Activated naive CD4-positive, alpha-beta T cell treated with anti-CD3 and anti-CD28 coated beads for 36 hours (primary cell): ENCODE results near the gene PAGE2. TPM values are rescaled to one million over a fixed set of nuclear protein-coding genes. Genes with fewer than 3 reads are reported as not detected.
"Not testable (repeated sequence)": the region's sequence is repeated elsewhere in the genome, so short reads cannot be mapped to it uniquely, and the experiment has no call there.

Experiments used
- CTCF ChIA-PET: fragments of 350-600 bp; sonication (Branson Sonifier 250); formaldehyde crosslinking; loops from one replicate; lab custom pipeline; 2021; ENCODE audit warnings: antibody characterized with exemption; lab: Charles Lee
- DNase-seq: peaks from one replicate; pipeline ENCODE4 v3.0.0-alpha.2; 2020
- H3K27ac Mint-ChIP-seq: one replicate; pipeline ENCODE4 v1.8.0; 2021; ENCODE audit warnings: mild to moderate bottlenecking, mixed read lengths
- H3K27me3 Mint-ChIP-seq: one replicate; pipeline ENCODE4 v1.8.0; 2021; ENCODE audit warnings: low read depth, mixed read lengths
- H3K36me3 Mint-ChIP-seq: one replicate; pipeline ENCODE4 v1.8.0; 2021; ENCODE audit warnings: low read depth, mixed read lengths
- H3K4me1 Mint-ChIP-seq: one replicate; pipeline ENCODE4 v1.8.0; 2021; ENCODE audit warnings: low read depth, mixed read lengths
- H3K4me3 Mint-ChIP-seq: one replicate; pipeline ENCODE4 v1.8.0; 2021; ENCODE audit warnings: mild to moderate bottlenecking, moderate library complexity, mixed read lengths
- H3K9me3 Mint-ChIP-seq: one replicate; pipeline ENCODE4 v1.8.0; 2021; ENCODE audit warnings: mixed read lengths
- intact Hi-C: fragments of 100-400 bp; cut with micrococcal nuclease; formaldehyde crosslinking; loops from one replicate; pipeline ENCODE4 v1.15.1; 2023
- total RNA-seq, 2 experiments: library from RNA; stranded (reverse); gene quantifications; one replicate each; pipeline ENCODE4 v1.2.3, GENCODE V29; 2021

Gene PAGE2, protein sequence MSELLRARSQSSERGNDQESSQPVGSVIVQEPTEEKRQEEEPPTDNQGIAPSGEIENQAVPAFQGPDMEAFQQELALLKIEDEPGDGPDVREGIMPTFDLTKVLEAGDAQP
- not detected for total RNA-seq

DNA sequence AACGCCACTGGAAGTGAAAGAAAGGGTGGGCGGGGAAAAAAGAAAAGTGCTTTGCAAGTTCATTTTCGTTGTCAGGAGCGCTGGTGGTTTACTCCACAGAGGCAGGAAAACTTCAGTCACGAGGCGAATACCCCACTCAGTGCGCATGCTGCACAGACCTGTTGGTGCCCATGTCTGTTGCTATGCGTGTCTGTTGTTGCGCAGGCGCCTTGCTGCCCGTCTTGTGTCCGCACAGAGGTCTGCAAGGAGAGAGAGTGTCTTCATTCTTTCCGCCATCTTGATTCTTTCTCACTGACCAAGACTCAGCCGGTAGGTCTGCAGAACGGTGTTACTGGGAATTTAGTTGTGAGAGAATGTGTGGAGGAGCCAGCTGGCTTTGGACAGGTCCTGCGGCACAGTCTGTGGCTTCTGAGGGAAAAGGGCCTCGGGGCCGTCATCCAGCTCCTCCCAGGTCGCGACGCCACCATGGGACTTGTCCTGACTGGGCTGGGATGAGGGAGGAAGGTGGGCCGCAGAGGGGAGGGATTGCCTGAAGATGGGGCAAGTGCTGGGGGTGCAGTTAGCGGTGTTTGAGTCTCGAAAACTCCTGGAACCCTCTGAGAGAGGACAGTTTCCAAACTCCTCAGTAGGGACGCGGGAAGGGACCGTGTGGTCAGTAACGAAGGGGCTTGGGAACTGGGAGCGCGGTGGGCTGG is at the start of gene PAGE2:
PAGE2 (plus strand) TSS at position 224 of the 695 bp plus-strand sequence. CDS start 1,003 bp downstream, outside the sequence.
- no peak for DNase-seq
- Mint-ChIP-seq H3K27me3 (no peaks in the 10 kb centered on the region), H3K9me3 (no peaks in the 10 kb centered on the region), H3K27ac (no peak within 1 kb of the TSS), H3K4me1 (no peaks in the 10 kb centered on the region), H3K36me3 (no peaks in the 10 kb centered on the region), H3K4me3 (no peak within 1 kb of the TSS)
- CTCF ChIA-PET, result no interaction called here
- intact Hi-C loops, result no loop called here

DNA sequence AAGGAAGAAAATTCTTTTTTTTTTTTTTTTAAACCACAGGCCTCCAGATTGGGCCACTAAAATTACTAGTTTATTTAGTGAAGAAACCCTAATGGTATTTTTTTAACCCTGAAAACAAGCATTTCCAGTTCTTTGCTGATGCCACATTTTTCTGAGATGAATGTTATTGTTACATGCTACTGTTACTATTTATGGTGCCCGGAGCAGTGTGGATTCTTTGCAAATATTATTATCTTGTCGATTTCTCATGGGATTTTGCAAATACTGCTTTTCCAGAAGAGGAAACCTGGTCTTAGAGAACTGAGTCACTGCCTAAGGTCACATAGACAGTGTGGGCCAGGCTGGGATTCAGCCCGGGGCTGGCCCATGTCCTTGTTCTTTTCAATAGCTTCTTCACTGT is 49.3 kb upstream of the PAGE2 start:
- Mint-ChIP-seq H3K4me3 (no peak overlapping the region), H3K4me1 (no peaks in the 10 kb centered on the region), H3K36me3 (no peaks in the 10 kb centered on the region), H3K27ac (no peak overlapping the region), H3K27me3 (no peaks in the 10 kb centered on the region), H3K9me3 (no peaks in the 10 kb centered on the region)
- intact Hi-C loops, result no loop called here
- DNase-seq, result no peak
- CTCF ChIA-PET, result no interaction called here

DNA sequence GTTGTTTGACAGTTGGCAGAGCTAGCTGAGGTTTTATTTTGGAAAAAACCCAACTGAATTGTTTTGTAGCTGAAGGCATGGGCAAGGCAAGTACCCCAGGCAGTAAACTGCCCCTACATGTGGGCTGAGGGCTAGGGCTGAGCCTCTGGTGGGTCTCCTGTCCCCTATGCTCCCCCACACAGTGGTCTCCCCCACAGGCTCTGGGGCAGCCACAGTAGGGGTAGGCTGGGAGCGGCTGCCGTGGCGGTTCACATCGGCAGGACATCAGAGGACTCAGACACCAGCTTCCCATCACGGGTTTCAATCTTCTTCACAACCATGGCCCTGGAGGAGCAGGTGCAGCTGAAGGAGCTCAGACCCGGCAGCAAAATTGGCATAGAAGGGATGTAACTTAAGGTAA is 47.3 kb upstream of the PAGE2 start:
- H3K9me3 Mint-ChIP-seq, result no peaks in the 10 kb centered on the region
- H3K27ac Mint-ChIP-seq, result no peak overlapping the region
- H3K27me3 Mint-ChIP-seq, result no peaks in the 10 kb centered on the region
- H3K4me3 Mint-ChIP-seq, result no peak overlapping the region
- intact Hi-C loops, result no loop called here
- DNase-seq, result no peak
- H3K4me1 Mint-ChIP-seq, result no peaks in the 10 kb centered on the region
- H3K36me3 Mint-ChIP-seq, result no peaks in the 10 kb centered on the region
- CTCF ChIA-PET, result no interaction called here

DNA sequence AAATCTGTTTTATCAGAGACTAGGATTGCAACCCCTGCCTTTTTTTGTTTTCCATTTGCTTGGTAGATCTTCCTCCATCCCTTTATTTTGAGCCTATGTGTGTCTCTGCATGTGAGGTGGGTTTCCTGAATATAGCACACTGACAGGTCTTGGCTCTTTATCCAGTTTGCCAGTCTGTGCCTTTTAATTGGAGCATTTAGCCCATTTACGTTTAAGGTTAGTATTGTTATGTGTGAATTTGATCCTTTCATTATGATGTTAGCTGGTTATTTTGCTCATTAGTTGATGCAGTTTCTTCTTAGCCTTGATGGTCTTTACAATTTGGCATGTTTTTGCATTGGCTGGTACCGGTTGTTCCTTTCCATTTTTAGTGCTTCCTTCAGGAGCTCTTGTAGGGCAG is 38.2 kb upstream of the PAGE2 start:
- H3K4me1 Mint-ChIP-seq, H3K4me3 Mint-ChIP-seq, H3K9me3 Mint-ChIP-seq, CTCF ChIA-PET, H3K27me3 Mint-ChIP-seq, H3K36me3 Mint-ChIP-seq, DNase-seq, intact Hi-C loops, H3K27ac Mint-ChIP-seq: not testable (repeated sequence)

DNA sequence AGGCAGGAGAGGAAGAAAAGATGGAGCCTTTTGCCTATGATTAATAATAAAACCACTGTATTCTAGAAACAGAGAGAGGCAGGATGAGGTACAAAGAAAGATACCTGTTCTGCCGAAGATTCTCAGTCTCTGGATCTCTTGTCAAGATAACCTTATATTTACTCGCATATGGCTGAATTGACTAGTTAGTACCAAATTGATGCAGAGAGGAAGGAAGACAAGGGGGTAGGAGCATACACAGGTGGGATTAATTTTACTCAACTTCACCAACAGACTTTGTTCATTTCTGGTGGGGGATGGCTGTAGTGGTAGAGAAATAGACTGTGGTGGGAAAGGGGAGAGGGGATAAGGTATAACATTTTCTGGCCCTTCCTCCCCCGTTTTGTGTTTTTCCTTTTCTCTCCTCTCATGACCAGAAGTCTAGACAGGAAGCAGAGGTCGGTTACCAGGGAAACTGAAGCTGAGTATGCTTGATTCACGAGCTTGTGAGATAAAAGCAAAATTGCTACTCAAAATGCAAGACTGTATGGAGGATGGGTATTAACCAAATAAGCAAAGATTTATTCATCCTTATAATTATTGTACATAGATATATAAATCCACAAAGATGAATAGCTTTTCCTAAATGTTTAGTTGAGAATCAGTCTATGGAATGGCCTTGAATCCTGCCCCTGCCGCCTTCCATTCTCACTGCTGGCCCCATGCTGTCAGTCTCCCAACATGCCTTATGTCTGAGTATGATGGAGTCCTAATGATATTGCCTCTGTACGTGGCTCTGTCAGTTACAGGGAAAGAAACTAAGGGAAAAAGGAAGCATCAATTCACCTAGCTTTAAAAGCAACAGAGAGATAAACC is 31.8 kb upstream of the PAGE2 start:
- Mint-ChIP-seq H3K4me3 (peak overlapping the region; percentile 39), H3K36me3 (no peaks in the 10 kb centered on the region), H3K27me3 (no peaks in the 10 kb centered on the region), H3K9me3 (no peaks in the 10 kb centered on the region), H3K4me1 (peaks cover 18% of the 10 kb centered on the region), H3K27ac (peak overlapping the region; percentile 59)
- intact Hi-C loops, result loop anchor here (1.0 to 5.0 kb wide), 6 partner anchors 58 to 634 kb away; no protein-coding TSS in a partner anchor
- DNase-seq, result peak; percentile 48
- CTCF ChIA-PET, result interaction anchor here (0.5 to 1.4 kb wide), 7 partner anchors 57 to 1547 kb away, joined by 3 to 20 read pairs (median 4); partner anchors contain the start of gene APEX2

DNA sequence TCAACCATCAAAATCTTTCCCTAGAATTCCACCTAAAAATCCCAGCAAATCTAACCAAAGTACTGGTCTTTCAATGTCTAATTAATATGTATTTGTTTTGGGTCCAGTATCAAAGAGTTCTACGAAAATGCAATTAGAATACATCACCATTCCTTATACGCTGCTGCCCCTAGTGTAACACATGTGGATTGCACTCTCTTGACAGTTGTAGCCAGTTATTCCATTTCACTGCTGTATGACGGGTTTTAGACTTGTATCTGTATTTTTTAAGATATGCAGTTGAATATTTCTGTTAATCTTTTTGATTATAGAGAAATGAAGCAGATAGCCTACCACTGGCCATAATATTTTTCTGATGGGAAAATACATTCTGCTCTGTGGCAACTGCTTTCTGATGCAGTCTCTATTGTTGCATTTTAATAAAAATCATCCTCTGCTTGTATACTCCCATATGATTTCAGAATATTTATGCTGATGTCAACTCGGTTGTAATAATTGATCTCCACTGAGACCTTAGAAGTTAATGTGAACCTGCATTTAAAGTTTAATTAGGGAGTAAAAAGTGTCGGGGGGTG is 31.1 kb upstream of the PAGE2 start:
- no peak overlapping the region for H3K27ac Mint-ChIP-seq
- CTCF ChIA-PET, result interaction anchor here (0.5 to 1.4 kb wide), 7 partner anchors 58 to 1548 kb away, joined by 3 to 20 read pairs (median 4); partner anchors contain the start of gene APEX2
- H3K36me3 Mint-ChIP-seq, result no peaks in the 10 kb centered on the region
- intact Hi-C loops, result loop anchor here (1.0 to 5.0 kb wide), 6 partner anchors 59 to 635 kb away; no protein-coding TSS in a partner anchor
- H3K9me3 Mint-ChIP-seq, result no peaks in the 10 kb centered on the region
- peak overlapping the region; percentile 39 for H3K4me3 Mint-ChIP-seq
- H3K4me1 Mint-ChIP-seq, result peaks cover 18% of the 10 kb centered on the region
- DNase-seq, result peak; percentile 35
- no peaks in the 10 kb centered on the region for H3K27me3 Mint-ChIP-seq

DNA sequence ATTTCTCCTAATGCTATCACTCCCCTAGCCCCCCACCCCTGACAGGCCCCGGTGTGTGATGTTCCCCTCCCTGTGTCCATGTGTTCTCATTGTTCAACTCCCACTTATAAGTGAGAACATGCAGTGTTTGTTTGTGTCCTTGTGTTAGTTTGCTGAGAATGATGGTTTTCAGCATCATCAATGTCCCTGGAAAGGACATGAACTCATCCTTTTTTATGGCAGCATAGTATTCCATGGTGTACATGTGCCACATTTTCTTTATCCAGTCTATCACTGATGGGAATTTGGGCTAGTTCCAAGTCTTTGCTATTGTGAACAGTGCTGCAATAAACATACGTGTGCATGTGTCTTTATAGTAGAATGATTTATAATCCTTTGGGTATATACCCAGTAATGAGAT is 21.6 kb upstream of the PAGE2 start:
- H3K27ac Mint-ChIP-seq, CTCF ChIA-PET, intact Hi-C loops, H3K27me3 Mint-ChIP-seq, H3K36me3 Mint-ChIP-seq, H3K9me3 Mint-ChIP-seq, DNase-seq, H3K4me1 Mint-ChIP-seq, H3K4me3 Mint-ChIP-seq: not testable (repeated sequence)

DNA sequence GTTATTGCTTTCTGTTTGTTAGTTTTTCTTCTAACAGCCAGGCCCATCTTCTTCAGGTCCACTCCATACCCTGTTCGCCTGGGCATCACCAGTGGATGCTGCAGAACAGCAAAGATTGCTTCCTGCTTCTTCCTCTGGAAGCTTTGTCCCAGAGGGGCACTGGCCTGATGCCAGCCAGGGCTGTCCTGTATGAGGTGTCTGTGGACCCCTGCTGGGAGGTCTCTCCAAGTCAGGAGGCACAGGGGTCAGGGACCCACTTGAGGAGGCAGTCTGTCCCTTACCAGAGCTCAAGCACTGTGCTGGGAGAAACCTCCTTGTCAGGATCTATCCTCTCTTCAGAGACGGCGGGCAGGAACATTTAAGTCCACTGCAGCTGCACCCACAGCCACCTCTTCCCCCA is 16.5 kb upstream of the PAGE2 start:
- no peak overlapping the region for H3K27ac Mint-ChIP-seq
- peaks cover 2% of the 10 kb centered on the region for H3K27me3 Mint-ChIP-seq
- DNase-seq, result no peak
- no peaks in the 10 kb centered on the region for H3K4me1 Mint-ChIP-seq
- CTCF ChIA-PET, result no interaction called here
- H3K9me3 Mint-ChIP-seq, result no peaks in the 10 kb centered on the region
- no peak overlapping the region for H3K4me3 Mint-ChIP-seq
- no peaks in the 10 kb centered on the region for H3K36me3 Mint-ChIP-seq
- intact Hi-C loops, result no loop called here

DNA sequence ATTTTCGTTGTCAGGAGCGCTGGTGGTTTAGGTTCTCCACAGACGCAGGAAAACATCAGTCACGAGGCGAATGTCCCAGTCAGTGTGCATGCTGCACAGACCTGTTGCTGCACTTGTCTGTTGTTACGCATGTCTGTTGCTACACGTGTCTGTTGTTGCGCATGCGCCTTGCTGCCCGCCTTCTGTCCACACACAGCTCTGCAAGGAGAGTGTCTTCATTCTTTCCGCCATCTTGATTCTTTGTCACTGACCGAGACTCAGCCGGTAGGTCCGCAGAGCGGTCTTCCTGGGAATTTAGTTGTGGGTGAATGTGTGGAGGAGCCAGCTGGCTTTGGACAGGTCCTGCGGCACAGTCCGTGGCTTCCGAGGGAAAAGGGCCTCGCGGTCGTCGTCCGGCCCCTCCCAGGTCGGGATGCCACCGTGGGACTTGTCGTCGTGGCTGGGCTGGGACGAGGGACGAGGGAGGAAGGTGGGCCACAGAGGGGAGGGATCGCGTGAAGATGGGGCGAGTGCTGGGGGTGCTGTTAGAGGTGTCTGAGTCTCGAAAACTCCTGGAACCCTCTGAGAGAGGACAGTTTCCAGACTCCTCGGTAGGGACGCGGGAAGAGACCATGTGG is 13.9 kb upstream of the PAGE2 start, which contains the start of gene PAGE2B:
PAGE2B (plus strand) TSS at position 180 of the 617 bp plus-strand sequence. CDS start 1,012 bp downstream, outside the sequence.
- H3K36me3 Mint-ChIP-seq, result no peaks in the 10 kb centered on the region
- no peaks in the 10 kb centered on the region for H3K9me3 Mint-ChIP-seq
- DNase-seq, result no peak
- intact Hi-C loops, result no loop called here
- H3K27ac Mint-ChIP-seq, result no peak within 1 kb of the TSS
- H3K4me1 Mint-ChIP-seq, result no peaks in the 10 kb centered on the region
- H3K27me3 Mint-ChIP-seq, result peaks cover 1% of the 10 kb centered on the region
- CTCF ChIA-PET, result no interaction called here
- no peak within 1 kb of the TSS for H3K4me3 Mint-ChIP-seq

DNA sequence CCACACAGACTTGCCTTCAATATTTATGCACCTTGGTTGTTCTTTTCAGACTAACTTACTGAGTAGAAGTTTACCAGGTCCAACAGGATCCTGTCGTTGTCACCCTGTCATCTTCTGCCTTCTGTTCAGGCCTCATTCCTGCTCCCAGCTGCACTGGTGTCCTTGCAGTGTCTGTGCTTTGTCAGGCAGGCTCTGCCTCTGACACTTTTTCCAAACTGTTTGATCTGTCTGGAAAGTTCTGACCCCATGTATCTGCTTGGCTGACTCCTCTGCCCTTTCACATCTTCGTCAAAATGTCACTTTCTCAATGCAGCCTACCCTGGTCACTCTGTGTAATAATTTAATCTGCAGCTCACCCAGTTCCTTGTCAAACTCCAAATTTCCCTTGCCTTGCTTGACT is 9.9 kb downstream of the PAGE2 start:
- Mint-ChIP-seq H3K4me3 (no peak overlapping the region), H3K27me3 (no peaks in the 10 kb centered on the region), H3K9me3 (no peaks in the 10 kb centered on the region), H3K36me3 (no peaks in the 10 kb centered on the region), H3K27ac (no peak overlapping the region), H3K4me1 (no peaks in the 10 kb centered on the region)
- no peak for DNase-seq
- CTCF ChIA-PET, result interaction anchor here (0.6 kb wide), 1 partner anchor 690 kb away, joined by 3 read pairs; no protein-coding TSS in a partner anchor
- intact Hi-C loops, result no loop called here

DNA sequence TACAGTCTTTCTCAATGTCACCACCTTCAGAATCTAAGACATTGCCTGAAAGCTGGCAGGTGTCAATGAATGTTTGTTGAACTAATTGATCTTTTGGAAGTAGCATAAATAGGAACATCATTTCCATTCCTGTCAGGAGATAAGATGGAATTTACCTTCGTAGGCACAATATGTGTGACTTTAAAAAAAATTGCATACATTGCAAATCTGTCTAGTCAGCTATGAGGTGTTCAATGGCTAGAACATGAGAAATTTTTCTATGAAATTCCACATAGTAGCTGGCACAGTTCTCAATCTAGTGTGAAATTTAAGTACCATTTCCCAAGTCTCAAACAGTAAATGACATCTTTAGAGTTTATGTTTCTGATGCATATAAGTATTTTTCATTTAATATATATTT is 10.3 kb downstream of the PAGE2 start:
- no peaks in the 10 kb centered on the region for H3K9me3 Mint-ChIP-seq
- no peaks in the 10 kb centered on the region for H3K4me1 Mint-ChIP-seq
- intact Hi-C loops, result no loop called here
- no peak for DNase-seq
- H3K27me3 Mint-ChIP-seq, result no peaks in the 10 kb centered on the region
- CTCF ChIA-PET, result no interaction called here
- H3K36me3 Mint-ChIP-seq, result no peaks in the 10 kb centered on the region
- no peak overlapping the region for H3K4me3 Mint-ChIP-seq
- H3K27ac Mint-ChIP-seq, result no peak overlapping the region

DNA sequence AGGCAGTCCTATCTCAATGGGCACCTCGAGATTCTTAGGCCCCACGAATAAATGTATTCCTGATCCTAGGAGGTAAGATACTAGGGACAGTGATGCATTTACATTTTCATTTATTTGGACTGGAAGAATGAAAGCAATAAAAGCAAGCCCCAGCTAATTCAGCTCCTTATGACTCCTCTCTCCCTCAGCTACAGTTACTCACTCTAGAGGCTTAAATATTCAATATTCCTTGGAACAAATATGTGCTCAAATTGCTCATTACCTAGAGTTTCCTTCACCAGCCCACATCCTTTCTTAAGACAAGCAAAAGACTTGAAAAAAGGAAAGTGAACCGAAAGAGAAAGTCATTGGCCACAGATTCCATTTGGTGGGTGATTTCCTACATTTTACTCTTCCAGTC is 13.9 kb downstream of the PAGE2 start:
- intact Hi-C loops, result no loop called here
- Mint-ChIP-seq H3K9me3 (no peaks in the 10 kb centered on the region), H3K27ac (no peak overlapping the region), H3K27me3 (no peaks in the 10 kb centered on the region), H3K36me3 (no peaks in the 10 kb centered on the region), H3K4me1 (no peaks in the 10 kb centered on the region), H3K4me3 (no peak overlapping the region)
- no peak for DNase-seq
- CTCF ChIA-PET, result no interaction called here
